Measurements from ENCODE around the gene ZBED3. TPM values are rescaled to one million over a fixed set of nuclear protein-coding genes. Genes with fewer than 3 reads are reported as not detected.

ZBED3 gene
- total RNA-seq, 1 experiment from 2014 or later: 38.8 TPM

DNA sequence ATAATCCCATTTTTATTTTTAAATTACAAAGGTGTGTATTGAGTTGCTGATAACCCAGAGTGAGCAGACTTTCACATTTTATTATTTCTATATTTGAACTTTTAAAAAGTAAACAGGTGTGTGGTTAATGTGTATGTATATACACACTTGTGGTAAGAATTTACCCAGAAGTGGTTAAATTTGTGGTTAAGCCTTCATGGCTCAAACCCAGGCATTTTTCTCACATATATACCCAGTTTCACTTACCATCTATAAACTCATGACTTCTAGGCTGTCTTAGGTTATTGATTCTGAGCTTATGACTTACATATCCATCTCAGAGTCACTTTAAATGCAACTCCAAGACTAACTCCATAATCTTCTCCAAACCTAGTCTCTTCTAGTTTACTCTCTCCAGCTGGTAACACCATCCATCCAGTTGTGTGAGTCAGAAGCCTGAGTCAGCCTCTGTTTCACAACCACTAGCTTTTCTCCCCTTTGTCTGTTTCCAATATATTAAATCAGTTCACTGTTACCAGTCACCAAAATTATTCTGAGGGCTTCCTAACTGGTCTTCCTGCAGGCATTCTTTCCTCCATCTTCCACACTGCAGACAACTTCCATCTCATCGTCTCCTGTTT is 20.2 kb downstream of the ZBED3 start:
- H3K27me3 ChIP-seq (replicated peaks; ENCODE audit: control insufficient read depth, insufficient read depth, low read length): no peaks in the 10 kb centered on the region
- Mint-ChIP-seq H3K4me3 (ENCODE audit: unreplicated experiment) (no peak overlapping the region), H3K4me1 (ENCODE audit: low read depth, unreplicated experiment) (no peaks in the 10 kb centered on the region), H3K27me3 (ENCODE audit: insufficient read depth, unreplicated experiment) (no peaks in the 10 kb centered on the region), H3K27ac (ENCODE audit: unreplicated experiment) (no peak overlapping the region), H3K36me3 (ENCODE audit: insufficient read depth, unreplicated experiment) (peaks cover 26% of the 10 kb centered on the region), H3K9me3 (ENCODE audit: unreplicated experiment) (peaks cover 22% of the 10 kb centered on the region)
- peaks cover 7% of the 10 kb centered on the region; the same call in 1 of the 2 replicates for H3K9me3 ChIP-seq
- ChIA-PET POLR2A (no interaction called here), CTCF (no interaction called here)
- DNase-seq: no peak
- peaks cover 2% of the 10 kb centered on the region for H3K36me3 ChIP-seq (ENCODE audit: control insufficient read depth, insufficient read depth, low read length)
- H3K4me1 ChIP-seq: no peaks in the 10 kb centered on the region; the same call in 1 of the 2 replicates
- BruUV-seq (replicated peaks): no TSS peak
- intact Hi-C loops (cut with micrococcal nuclease; ENCODE audit: unreplicated experiment): no loop called here
- no peak overlapping the region for H3K4me3 ChIP-seq (ENCODE audit: low read depth, low read length)
- TF ChIP-seq, protein P1, sequence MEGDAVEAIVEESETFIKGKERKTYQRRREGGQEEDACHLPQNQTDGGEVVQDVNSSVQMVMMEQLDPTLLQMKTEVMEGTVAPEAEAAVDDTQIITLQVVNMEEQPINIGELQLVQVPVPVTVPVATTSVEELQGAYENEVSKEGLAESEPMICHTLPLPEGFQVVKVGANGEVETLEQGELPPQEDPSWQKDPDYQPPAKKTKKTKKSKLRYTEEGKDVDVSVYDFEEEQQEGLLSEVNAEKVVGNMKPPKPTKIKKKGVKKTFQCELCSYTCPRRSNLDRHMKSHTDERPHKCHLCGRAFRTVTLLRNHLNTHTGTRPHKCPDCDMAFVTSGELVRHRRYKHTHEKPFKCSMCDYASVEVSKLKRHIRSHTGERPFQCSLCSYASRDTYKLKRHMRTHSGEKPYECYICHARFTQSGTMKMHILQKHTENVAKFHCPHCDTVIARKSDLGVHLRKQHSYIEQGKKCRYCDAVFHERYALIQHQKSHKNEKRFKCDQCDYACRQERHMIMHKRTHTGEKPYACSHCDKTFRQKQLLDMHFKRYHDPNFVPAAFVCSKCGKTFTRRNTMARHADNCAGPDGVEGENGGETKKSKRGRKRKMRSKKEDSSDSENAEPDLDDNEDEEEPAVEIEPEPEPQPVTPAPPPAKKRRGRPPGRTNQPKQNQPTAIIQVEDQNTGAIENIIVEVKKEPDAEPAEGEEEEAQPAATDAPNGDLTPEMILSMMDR (IDR thresholded peaks at IDR 0.05; ENCODE audit: insufficient read depth in 1 of 2, low read depth in 1 of 2, low read length in 1 of 2, severe bottlenecking in 1 of 2, unreplicated experiment in 1 of 2): no peak

DNA sequence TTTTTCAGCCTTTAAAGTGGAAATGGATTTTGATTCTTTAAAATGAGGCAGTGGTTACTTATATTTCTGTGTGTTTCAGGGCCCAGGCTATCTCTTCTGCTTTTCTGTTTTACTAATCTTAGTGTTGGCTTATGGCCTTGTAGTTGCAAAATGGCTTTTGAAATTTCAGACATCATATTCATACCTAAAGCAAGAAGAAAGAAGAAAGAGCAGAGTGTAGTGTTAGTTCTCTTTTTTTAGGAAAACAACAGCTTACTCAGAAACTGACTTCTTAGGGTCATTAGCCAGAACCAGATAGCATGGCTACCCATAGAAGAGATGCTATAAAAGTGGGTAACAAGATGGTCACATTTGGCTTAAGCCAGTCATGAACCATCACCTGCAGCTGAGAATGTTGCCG is 20.9 kb downstream of the ZBED3 start:
- H3K36me3 Mint-ChIP-seq (ENCODE audit: insufficient read depth, unreplicated experiment): peaks cover 26% of the 10 kb centered on the region
- no peak overlapping the region for H3K4me3 Mint-ChIP-seq (ENCODE audit: unreplicated experiment)
- no peaks in the 10 kb centered on the region for H3K4me1 Mint-ChIP-seq (ENCODE audit: low read depth, unreplicated experiment)
- BruUV-seq (replicated peaks): no TSS peak
- intact Hi-C loops (cut with micrococcal nuclease; ENCODE audit: unreplicated experiment): no loop called here
- H3K4me3 ChIP-seq (ENCODE audit: low read depth, low read length): no peak overlapping the region
- H3K27me3 ChIP-seq (replicated peaks; ENCODE audit: control insufficient read depth, insufficient read depth, low read length): no peaks in the 10 kb centered on the region
- H3K9me3 Mint-ChIP-seq (ENCODE audit: unreplicated experiment): peaks cover 22% of the 10 kb centered on the region
- DNase-seq: no peak
- H3K4me1 ChIP-seq: no peaks in the 10 kb centered on the region; the same call in 1 of the 2 replicates
- ChIA-PET POLR2A (no interaction called here), CTCF (no interaction called here)
- no peak overlapping the region for H3K27ac Mint-ChIP-seq (ENCODE audit: unreplicated experiment)
- peaks cover 2% of the 10 kb centered on the region for H3K36me3 ChIP-seq (ENCODE audit: control insufficient read depth, insufficient read depth, low read length)
- TF ChIP-seq, protein P1 (IDR thresholded peaks at IDR 0.05; ENCODE audit: insufficient read depth in 1 of 2, low read depth in 1 of 2, low read length in 1 of 2, severe bottlenecking in 1 of 2, unreplicated experiment in 1 of 2): no peak
- peaks cover 7% of the 10 kb centered on the region; the same call in 1 of the 2 replicates for H3K9me3 ChIP-seq
- H3K27me3 Mint-ChIP-seq (ENCODE audit: insufficient read depth, unreplicated experiment): no peaks in the 10 kb centered on the region

DNA sequence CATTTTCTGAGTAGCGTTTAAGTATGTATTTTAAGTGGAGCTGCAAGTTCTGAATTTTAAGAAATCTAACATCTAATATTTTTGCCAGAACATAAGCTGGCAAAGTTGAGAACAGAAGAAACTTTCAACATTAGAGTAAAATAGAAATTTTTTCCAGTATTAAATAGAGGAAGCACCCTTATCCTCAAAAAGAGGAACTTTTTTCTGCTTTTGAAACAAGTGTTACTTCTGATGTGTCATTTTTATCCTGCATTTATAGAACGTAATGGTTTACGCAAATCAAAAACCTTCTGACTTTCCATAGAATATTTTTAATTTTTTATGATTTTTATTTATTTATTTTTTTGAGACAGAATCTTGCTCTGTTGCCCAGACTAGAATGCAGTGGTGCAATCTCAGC is 21.8 kb downstream of the ZBED3 start:
- H3K4me3 Mint-ChIP-seq (ENCODE audit: unreplicated experiment): no peak overlapping the region
- POLR2A ChIA-PET: no interaction called here
- TF ChIP-seq, protein P1 (IDR thresholded peaks at IDR 0.05; ENCODE audit: insufficient read depth in 1 of 2, low read depth in 1 of 2, low read length in 1 of 2, severe bottlenecking in 1 of 2, unreplicated experiment in 1 of 2): no peak
- H3K27ac Mint-ChIP-seq (ENCODE audit: unreplicated experiment): no peak overlapping the region
- Histone ChIP-seq H3K4me3 (ENCODE audit: low read depth, low read length) (no peak overlapping the region), H3K36me3 (ENCODE audit: control insufficient read depth, insufficient read depth, low read length) (peaks cover 2% of the 10 kb centered on the region), H3K27me3 (replicated peaks; ENCODE audit: control insufficient read depth, insufficient read depth, low read length) (no peaks in the 10 kb centered on the region), H3K9me3 (peaks cover 7% of the 10 kb centered on the region; the same call in 1 of the 2 replicates), H3K4me1 (no peaks in the 10 kb centered on the region; the same call in 1 of the 2 replicates)
- H3K9me3 Mint-ChIP-seq (ENCODE audit: unreplicated experiment): peaks cover 21% of the 10 kb centered on the region
- no peaks in the 10 kb centered on the region for H3K4me1 Mint-ChIP-seq (ENCODE audit: low read depth, unreplicated experiment)
- no TSS peak for BruUV-seq (replicated peaks)
- DNase-seq: no peak
- intact Hi-C loops (cut with micrococcal nuclease; ENCODE audit: unreplicated experiment): no loop called here
- peaks cover 26% of the 10 kb centered on the region for H3K36me3 Mint-ChIP-seq (ENCODE audit: insufficient read depth, unreplicated experiment)
- H3K27me3 Mint-ChIP-seq (ENCODE audit: insufficient read depth, unreplicated experiment): no peaks in the 10 kb centered on the region
- CTCF ChIA-PET: no interaction called here

Measured in Caco-2 (cell line).